ENCODE measurements around the gene SPRED1.
"Not testable (repeated sequence)": the region's sequence is repeated elsewhere in the genome, so short reads cannot be mapped to it uniquely, and the experiment has no call there.

The SPRED1 gene

DNA sequence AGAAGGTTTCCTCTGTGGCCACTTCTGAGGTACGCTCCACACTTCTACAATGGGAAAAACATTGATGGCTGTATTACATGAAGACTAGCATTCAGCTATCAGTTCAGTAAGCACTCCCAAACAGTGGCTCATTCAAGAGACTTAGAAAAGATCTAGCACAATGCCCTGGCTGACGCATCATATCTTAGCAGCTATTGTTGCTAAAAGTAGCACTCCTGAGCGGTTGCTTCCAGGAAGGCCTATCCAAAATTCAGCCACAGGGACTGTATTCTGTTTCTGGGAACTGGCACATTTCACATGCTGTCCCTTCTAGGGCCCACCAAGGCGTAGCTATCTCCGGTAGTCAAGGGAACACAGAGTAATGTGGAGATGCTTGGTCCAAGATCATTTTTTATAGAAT lies 21.2 kb upstream of the SPRED1 start:
- DNase-seq (ENCODE audit: low read depth) = no peak

DNA sequence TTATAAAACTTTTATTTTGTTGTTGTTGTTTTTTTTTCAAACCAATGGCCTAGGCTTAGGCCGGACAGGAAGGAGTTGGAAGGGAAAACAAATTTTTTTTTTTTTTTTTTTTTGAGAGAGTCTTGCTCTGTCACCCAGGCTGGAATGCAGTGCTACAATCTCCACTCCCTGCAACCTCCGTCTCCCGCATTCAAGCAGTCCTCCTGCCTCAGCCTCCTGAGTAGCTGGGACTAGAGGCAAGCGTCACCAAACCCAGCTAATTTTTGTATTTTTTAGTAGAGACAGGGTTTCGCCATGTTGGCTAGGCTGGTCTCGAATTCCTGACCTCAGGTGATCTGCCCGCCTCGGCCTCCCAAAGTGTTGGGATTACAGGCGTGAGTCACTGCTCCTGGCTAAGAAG lies 15.6 kb upstream of the SPRED1 start:
- DNase-seq (ENCODE audit: low read depth) = not testable (repeated sequence)

DNA sequence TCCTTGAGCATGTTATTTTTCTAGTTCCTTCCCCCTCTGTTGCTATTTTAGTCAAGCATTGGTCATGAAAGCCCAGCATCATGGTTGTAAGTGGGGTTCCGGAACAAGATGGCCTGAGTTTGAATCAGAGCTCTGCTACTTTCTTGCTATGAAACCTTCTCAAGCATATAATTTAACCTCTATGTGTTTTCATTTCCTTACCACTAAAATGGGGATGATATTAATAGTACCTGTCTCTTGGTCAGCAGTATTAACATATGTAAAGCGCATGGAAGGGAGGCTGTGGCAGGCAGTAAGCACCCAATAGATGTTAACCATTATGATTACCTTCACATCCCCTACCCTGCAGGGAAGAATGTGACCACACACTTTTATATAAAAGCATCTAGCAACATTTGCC lies 14.3 kb upstream of the SPRED1 start:
- no peak for DNase-seq (ENCODE audit: low read depth)

DNA sequence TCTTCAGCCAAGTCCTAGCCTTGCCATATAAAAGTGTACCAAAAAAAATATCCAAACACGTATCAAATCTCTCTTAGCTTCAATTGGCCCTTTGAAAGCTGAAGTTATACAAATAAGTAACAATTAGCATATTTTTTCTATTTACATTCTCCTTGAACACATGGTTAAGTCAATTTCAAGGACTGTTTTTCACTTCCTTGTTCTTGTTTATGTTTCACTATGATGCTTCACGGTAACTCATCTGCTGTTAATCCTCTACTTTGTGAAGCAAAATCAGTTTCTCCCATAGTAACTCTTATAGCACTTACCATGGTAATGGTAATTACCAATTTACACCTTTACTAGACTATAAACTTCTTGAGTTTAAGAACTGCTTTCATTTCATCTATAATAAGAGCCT lies 10.6 kb upstream of the SPRED1 start:
- DNase-seq (ENCODE audit: low read depth) = no peak

DNA sequence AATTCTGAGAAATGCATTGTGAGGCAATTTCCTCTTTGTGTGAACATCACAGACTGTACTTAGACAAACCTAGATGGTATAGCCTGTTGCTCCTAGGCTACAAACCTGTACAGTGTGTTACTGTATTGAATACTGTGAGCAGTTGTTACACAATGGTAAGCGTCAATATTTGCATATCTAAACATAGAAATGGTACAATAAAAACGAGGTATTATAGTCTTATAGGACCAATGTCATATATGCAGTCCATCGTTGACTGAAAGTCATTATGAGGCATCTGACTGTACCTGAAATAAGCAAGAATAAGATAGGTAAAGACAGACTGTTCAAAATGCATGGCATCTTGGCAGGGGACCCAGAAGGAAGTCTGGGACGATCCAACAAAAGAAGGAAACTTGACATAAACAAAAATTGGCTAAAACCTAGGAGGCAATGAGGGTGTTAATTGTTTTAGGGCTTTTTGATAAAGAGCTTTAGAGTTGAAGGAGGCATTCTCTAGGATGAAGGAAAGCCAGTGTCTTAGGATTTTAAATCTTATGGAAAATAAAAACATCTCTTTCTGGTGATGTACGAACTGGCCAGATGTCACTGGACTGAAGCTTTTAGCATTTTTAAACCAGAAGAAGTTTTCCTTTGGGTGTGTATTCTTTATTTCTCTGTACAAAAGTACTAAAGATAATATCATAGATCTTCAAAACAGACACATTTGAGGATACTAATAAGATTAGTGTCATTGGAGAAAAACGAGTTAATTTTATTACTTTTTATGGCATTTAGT lies 9.2 kb upstream of the SPRED1 start:
- no peak for DNase-seq (ENCODE audit: low read depth)

DNA sequence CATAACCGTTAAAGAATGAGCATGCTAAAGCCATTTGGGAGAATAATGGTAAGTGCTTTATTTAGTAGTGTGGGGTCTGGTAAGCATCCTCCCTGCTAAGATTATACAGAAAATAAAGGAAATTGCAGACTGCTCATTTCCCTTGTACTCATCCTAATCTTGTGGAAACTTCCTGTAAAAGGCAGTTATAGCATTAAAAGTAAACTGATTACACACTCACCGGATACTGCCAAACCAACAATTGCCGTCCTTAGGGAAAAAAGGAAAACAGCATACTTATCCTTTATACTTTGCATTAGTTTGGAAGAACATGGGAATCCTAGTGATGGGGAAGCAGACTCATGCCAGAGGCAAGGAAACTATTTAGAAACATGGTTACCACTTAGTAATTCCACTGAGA lies 5.3 kb upstream of the SPRED1 start:
- DNase-seq (ENCODE audit: low read depth) = no peak

DNA sequence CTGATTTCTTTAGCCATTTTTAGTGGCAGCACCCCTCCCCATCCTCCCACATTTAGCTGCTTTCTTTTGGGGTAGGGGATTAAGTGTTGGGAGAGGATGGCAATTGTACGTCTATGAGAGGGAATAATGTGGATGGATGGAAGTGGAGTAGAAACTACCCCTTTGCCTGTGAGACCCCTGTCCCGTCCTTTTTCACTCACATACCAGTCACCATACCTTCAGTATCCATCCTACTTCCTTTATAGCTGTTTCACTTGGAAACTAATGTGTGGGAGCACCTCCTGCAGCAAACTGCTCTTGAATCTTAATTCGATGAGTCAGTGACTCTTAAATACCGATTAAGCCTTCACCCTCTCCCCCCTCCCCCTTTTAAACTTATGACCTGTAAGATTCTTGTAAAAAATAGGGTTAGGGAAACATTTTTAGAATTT lies 730 bp downstream of the SPRED1 start:
- no peak for DNase-seq (ENCODE audit: low read depth)

DNA sequence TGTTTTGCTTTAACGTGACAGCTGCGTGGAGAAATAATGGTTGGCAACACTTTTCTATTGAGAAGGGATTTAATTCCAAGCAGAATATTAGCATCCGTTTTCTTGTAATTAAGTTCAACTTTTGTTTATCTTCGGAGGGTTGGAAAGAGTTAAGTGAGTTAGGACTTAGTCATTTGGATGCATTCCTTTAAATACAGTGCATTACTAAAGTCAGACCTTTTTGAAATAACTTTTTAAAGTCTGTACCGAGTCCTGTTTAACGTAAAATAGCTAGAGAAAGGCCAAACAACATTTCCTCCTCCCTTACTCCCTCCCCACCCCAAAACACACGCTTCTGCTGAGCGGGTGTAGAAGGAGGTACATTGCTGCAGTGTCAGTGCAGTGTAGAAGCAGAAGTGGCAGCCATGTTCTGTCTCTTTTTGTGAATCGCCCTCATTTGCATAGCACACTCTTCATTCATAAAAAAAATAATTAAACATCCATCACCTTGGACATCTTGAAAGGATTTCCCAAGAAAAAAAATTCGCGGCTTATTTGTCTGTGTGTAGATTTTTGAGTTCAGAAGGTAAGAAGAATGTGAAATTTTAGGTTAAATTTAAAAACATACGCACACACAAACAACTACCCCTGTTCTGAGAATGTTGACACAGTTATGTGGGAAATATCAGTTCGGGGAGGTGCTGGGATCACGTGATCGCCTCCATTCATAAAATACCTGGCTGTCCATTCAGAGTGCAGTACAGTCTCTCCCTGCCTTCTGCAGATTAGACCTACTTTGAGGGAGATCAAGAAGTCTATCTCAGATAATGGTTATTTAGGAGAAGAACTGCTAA lies 1.6 kb downstream of the SPRED1 start:
- no peak for DNase-seq (ENCODE audit: low read depth)

DNA sequence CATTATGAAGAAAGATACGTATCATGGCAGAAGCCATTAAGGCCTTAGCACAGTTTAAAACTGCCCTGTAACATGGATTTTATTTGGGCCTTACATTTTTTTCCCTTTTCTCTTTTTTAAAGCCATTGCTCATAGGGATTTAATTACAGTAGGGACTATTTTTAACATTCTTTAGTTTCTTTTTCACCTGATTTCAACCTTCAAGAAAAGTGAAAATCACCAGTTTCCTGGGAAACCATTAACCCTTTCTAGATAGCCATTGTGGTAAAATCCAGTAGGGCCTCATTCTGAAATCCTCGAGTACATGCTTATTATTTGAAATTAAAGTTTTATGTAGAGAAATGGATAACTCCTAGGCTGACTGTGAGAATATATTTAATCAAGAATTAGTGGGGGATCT lies 3.1 kb downstream of the SPRED1 start:
- no peak for DNase-seq (ENCODE audit: low read depth)

DNA sequence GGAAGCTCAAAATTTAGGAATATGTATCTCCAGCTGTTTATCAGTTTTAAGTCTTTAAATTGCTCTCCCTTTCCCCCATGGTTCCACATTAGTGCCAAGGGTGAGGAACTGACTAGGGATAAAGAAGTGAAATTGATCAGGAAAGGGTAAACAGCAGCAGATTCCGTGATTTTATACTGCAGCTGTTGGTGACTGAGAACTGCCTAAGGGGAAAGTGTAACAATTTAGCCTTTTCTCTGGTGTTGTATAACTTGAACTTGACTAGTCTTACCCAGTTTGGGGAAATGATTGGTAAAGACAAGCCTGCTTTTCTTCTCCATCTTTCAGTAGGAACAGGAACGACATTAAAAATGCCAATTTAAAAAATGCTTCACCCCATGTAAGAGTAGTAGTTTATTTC lies 5.0 kb downstream of the SPRED1 start:
- no peak for DNase-seq (ENCODE audit: low read depth)

DNA sequence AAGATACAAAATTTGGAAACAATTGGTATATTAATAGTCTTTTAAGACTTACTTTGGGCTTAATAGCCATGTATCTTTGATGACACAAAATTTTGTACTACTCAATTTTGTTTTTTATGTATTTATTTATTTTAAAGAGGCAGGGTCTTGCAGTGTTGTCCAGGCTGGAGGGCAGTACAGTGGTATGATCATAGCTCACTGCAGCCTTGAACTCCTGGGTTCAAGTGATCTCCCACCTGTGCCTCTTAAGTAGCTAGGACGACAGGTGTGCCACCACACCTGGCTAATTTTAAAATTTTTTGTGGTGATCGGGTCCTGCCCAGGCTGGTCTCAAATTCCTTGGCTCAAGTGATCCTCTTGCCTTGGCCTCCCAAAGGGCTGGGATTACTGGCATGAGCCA lies 6.5 kb downstream of the SPRED1 start:
- no peak for DNase-seq (ENCODE audit: low read depth)

DNA sequence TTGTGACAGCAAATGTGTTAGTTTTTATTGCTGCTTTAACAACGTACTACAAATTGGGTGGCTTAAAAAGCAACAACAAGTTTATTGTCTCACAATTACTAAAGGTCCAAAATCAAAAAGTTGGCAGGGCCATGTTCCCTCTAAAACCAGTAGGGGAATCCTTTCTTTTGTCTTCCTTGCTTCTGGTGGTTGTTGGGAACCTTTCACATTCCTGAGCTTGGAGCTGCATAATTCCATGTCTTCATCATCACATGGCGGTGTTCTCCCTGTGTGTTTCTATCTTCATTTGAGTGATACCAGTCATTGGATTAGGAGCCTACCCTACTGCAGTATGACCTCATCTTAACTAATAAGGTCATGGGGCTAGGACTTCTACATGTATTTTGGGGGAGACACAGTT lies 7.4 kb downstream of the SPRED1 start:
- DNase-seq (ENCODE audit: low read depth) = no peak

DNA sequence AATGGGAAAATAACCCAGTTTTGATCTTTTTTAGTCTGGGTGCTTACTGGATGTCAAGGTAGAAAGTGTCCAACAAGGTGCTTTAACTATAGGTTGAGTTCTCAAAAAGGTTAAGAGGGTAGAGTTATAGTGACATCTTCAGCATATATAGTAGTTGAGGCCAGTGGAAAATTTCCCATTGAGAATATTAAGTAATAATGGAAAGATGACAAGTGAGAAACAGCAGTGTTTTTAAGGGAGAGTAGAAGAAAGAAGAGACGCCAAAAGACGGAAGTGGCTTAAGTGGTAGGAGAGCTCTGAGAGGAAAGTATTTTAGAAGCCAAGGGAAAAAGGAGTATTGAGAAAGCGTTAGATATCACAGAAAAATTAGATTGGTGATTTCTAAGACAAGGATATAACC lies 10.6 kb downstream of the SPRED1 start:
- DNase-seq (ENCODE audit: low read depth) = no peak

DNA sequence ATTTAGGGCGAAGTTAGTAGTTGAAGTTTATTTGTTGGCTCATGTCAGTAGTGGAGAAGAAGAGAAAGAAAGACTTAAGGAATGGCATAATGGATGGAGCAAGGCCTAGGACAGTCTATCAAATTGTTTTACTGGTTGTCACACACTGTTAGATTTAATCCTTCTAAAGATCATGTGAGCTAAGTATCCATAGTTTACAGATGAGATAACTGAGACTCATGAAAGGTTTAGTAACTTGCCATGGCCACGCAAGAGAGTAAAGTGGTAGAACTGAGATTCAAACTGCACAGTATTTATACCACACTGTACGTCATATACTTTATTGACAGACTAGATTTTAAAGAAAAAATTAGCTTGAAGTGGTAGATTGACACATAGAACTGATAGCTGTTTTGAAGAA lies 11.4 kb downstream of the SPRED1 start:
- no peak for DNase-seq (ENCODE audit: low read depth)

DNA sequence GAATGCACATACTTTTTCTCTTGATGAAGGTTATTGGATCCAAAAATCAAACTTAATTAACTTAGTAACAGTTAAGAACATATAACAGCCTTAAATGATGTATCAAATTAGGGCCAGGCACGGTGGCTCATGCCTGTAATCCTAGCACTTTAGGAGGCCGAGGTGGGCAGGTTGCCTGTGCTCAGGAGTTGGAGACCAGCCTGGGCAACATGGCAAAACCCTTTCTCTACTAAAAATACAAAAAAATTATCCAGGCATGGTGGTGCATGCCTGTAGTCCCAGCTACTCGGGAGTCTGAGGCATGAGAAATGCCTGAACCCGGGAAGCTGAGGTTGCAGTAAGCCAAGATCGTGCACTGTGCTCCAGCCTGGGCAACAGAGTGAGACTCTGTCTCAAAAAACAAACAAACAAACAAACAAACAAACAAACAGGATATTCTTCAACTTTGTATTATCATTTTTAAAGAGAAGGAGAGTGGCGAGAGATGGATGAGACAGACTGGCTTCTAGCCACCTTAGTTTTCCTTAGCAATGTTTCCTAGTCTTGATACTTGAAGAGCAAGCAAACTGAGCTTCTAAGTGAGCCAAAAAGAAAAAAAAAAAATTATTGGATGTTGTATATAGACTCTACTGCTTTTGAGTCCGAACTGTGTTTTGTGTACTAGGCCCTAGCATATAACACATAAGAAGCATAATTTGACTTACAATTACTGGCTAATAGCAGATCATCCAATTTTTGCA lies 13.8 kb downstream of the SPRED1 start:
- DNase-seq (ENCODE audit: low read depth) = no peak

DNA sequence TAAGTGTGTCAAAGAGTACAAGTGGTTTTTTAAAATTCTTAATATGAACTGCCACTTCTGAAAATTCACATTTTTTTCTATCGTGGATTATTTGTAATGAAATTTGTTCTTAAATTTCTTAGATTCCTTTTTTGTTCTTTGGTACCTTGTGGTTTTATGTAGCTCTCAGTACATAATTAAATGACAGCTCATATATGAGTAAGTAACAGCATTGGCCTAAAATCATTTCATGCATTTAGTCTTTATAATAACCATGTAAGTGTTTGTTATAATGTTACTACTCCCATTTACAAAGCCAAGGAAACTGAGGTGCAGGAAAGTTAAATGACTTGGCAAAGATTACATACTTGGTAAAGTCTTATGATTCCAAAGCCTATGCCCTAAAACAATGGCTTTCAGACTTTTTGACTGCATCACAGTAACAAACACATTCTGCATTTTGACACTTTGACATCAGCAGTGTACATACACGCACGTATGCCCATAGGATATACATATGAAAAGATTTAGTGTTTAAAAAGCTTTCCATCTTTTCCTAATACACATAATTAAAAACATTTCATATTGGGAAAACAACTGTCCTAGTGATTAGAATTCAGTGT lies 14.9 kb downstream of the SPRED1 start:
- DNase-seq (ENCODE audit: low read depth) = no peak

DNA sequence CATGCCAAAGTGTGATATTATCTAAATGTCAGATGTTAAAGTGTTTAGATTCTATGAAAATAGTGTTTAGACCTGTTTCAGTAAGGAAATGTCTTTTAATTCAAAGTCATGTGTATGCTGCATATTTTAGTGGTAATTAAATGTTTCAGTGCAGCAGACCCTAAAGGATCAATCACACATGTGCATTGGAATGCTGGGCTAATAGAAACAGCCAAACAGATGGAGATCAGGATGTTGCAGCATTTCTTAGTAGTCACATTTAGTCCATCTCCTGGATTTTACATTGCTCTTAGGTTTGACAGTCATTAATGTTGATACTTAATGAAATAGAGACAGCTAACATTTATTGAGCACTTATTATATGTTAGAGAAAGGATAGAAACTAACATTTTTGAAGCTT lies 18.5 kb downstream of the SPRED1 start:
- DNase-seq (ENCODE audit: low read depth) = no peak

DNA sequence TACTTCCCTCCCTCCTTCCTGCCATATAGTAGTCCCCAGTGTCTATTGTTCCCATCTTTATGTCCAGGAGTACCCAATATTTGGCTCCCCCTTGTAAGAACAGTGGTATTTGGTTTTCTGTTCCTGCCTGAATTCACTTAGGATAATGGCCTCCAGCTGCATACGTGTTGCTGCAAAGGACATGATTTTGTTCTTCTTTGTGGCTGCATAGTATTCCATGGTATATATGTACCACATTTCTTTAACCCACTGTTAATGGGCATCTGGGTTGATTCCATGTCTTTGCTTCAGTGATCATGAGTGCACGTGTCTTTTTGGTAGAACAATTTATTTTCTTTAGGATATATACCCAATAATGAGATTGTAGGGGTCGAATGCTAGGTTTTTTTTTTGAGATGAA lies 19.3 kb downstream of the SPRED1 start:
- DNase-seq (ENCODE audit: low read depth) = no peak

DNA sequence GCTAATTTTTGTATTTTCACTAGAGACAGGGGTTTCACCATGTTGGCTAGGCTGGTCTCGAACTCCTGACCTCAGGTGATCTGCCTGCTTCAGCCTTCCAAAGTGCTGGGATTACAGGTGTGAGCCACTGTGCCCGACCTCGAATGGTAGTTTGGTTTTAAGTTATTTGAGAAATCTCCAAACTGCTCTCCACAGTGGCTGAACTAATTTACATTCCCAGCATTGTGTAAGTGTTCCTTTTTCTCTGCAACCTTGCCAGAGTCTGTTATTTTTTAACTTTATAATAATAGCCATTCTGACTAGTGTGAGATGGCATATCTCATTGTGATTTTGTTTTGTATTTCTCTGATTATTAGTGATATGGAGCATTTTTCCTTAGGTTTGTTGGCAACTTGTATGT lies 19.8 kb downstream of the SPRED1 start:
- not testable (repeated sequence) for DNase-seq (ENCODE audit: low read depth)

DNA sequence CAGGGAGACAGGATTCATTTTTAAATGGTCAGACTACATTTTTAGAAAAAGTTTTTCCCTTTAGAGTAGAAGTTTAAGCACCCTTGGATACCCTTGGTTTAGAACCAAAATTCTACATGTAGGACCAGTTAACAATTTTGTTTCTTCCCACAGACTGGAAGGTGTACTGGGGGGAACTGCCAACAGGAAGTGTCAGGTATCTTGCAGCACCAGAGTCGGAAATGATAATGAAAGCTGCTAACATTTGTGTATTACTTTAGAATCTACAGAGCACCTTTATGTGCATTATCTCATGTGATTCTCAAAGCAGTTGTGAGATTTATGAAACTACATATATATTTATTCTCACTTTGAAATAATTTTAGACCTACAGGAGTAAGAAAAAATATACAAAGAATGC lies 21.5 kb downstream of the SPRED1 start:
- DNase-seq (ENCODE audit: low read depth) = no peak

DNA sequence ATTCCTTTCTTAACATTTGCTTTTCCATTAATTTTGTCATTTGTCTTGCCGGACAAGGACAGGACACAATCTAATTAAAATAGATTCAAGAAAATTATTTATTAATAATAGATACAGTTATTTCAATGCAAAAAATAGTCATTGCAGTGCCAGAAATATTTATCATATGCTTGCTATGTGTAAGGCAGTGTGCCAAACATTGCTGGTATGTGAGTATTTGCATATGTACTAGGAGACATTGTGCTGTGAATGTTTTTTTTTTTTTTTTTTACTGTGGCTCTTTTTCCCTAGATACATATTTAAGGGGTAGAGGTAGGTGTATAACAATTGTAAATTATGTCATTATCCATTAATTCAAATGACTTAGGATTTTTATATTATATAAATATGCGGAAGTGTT lies 23.3 kb downstream of the SPRED1 start:
- DNase-seq (ENCODE audit: low read depth) = no peak

DNA sequence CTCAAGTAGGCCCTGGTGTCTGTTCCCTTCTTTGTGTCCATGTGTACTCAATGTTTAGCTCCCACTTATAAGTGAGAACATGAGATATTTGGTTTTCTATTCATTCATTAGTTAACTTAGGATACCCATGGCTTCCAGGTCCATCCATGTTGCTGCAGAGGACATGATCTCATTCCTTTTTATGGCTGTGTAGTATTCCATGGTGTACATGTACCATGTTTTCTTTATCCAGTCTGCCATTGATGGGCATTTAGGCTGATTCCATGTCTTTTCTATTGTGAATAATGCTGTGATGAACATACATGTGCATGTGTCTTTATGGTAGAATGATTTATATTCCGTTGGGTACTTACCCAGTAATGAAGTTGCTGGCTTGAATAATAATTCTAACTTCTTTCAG lies 24.6 kb downstream of the SPRED1 start:
- not testable (repeated sequence) for DNase-seq (ENCODE audit: low read depth)

All from stimulated activated CD8-positive, alpha-beta memory T cell treated with anti-CD3 and anti-CD28 coated beads, Interleukin-4, amount 100 ng/mL, for 24 hours (primary cell).